SIG-M5 treated with dmso at 0.1 percent for 504 hours (cell line): ENCODE results near the gene MOSPD2.

Experiments used
- DNase-seq: peaks from one replicate; lab custom pipeline; 2025; ENCODE audit not compliant: unreplicated experiment; lab: John Stamatoyannopoulos, UW

MOSPD2 gene

GRCh38 chrX:14913241-14913640 is 40.0 kb downstream of the MOSPD2 start:
- no peak for DNase-seq

DNA sequence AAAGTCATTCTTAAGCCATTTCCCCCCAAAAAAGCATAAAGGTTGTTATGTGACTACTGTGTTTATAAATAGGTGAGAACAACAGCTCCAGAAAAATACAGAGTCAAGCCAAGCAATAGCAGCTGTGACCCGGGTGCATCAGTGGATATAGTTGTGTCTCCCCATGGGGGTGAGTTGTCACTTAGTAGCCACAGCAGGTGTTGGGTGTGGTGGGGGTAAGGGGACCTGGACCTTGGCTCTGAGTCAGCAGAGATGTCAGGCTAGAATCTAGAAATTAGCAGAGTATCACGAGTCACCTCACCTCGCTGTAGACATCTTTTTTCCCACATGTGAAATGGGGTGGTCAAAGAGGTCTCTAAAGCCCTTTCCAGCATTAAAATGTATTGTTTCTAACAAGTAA is 42.4 kb downstream of the MOSPD2 start:
- no peak for DNase-seq

GRCh38 chrX:14916017-14916674 is 42.9 kb downstream of the MOSPD2 start:
- no peak for DNase-seq

- no peak for DNase-seq
Measured at GRCh38 chrX:14919407-14919806, 46.2 kb downstream of the MOSPD2 start.

GRCh38 chrX:14920196-14920595 is 47.0 kb downstream of the MOSPD2 start:
- DNase-seq: no peak

DNA sequence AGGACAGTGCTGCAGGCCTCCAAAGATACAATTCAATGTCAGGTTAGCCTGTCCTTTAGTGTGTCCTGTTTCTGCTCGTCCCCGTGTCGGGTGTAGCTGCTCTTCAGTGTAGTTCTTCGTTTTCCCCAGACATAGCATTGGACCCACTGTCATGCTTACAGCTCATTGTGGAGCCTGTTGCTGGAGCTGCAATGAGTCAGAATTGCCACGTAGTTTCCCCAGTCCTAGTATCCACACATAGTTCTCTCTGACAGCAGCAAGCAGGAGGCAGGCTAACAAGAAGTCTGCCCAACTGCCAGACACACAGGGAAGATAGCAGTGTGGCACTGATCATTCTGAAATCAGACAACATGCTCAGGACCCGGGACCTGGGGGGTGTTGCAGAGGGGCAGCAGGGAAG is 49.2 kb downstream of the MOSPD2 start:
- no peak for DNase-seq

GRCh38 chrX:14923761-14924160 is 50.5 kb downstream of the MOSPD2 start:
- DNase-seq: no peak

- DNase-seq: no peak
Measured at GRCh38 chrX:14926471-14926870, 53.2 kb downstream of the MOSPD2 start.

- no peak for DNase-seq
Measured at GRCh38 chrX:14927401-14927800, 54.2 kb downstream of the MOSPD2 start.

GRCh38 chrX:14930663-14931062 is 57.4 kb downstream of the MOSPD2 start:
- no peak for DNase-seq

DNA sequence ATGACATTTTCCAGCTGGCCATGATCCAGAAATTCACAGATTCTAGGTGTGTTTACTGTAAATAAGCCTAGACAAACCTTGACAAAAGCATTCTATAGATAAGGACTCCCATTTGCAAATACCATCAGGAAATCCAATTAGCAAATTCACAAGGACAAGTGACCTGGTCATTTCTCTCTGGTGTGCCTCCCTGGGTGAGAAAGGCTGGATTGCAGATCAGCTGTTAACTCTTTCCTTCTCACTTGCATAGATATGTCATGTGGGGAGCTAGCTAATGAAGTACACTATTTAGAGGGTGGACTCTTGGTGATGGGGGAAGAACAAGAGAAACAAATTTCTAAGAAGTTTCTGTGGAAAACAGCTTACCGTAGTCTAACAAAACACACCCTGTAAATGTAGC is 58.9 kb downstream of the MOSPD2 start:
- no peak for DNase-seq

DNA sequence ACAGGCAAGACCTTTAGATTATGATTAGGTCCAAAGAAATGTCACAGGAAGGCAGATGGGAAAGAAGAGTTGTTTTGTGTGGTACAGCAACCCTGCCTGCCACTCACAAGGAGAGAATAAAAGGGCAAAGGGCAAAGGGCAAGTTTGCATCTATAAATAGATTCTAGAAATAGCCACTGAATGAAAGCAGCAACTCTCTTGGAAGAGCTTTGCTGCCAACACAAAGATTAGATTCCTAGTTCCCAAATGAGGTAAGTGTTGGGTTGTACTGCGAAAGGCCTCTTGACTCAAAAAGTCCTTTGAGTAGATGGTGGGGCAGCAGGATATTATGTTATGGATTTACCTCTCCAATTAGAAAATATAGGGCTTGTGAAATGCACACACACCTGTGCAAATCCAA is 61.2 kb downstream of the MOSPD2 start:
- no peak for DNase-seq

DNA sequence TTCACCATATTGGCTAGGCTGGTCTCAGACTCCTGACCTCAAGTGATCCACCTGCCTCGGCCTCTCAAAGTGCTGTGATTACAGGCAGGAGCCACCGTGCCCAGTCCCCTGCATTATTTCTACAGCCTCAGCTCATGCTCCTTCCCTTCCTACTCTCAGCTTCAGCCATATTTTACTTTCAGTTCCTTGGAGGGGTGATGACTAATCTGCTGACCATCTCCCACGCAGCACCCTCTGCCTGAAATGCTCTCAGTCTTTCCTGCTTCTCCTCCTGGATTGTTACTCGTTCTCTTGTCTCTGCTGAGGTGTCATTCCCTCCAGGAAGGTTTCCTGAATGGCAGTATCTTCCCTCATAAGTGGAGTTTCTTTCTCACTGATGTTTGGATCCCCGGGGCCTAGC is 63.3 kb downstream of the MOSPD2 start:
- DNase-seq: peak; percentile 41

- DNase-seq: no peak
Measured at GRCh38 chrX:14939644-14940043, 66.4 kb downstream of the MOSPD2 start.

- no peak for DNase-seq
Measured at GRCh38 chrX:14941301-14941700, 68.1 kb downstream of the MOSPD2 start.

DNA sequence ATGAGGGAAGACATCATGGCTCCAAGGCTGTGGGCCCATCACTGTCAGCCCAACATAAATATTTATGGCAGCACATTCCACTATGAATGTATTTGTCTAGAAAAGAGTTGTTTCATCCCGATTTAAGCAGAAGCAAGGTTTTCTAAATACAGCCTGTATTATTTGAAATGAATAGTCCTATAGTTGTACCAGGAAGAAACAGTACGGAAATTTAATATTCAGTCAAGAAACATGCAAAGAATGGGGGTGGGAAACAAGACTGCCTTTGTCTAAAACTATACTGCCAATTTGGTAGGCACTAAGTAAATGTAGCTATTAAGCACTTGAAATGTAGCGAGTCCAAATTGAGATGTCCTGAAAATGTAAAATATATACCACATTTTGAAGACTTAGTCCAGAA is 69.1 kb downstream of the MOSPD2 start:
- DNase-seq: no peak

DNA sequence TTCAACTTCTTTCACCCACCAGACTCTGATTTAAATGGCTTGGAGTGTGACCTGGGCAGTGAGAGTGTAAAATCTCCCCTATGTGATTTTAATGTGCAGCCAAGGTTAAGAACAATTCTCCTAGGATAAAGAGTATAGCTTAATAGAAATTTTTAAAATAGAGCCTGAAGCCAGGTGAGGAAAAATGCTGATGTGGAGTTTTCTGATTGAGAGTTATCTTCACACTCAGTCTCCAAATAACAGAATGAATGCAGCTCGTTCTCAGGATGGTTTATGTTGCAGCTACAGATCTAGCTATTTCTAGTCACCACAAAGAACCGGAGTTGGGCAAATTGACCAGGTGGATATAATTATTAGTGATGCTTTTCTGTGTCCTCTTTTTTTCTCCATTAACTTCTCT is 70.7 kb downstream of the MOSPD2 start:
- DNase-seq: no peak

DNA sequence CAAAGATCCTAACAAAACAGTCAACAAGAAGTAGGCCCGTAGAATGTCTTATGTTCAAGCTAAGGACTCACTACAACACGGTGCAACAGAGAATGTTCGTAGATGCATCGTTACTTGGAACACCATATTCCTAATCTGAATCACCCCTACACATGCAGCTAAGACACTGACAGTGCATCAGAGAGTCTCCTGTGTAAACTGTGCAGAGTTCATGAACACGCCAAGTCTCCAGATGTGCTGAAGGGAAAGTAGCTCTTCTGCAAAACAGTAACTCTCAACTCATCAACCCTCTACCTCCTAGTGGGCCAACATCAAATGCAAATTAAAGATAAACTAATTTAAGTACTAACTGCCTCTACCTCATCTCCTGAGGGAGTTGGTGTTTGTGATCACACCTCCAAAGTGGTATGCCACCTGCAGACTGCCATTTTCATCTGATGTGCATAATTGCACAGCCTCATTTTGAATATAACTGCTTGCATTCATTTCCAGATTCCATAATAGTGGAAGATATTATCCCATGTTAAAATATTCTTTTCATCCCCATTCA is 73.5 kb downstream of the MOSPD2 start:
- no peak for DNase-seq

DNA sequence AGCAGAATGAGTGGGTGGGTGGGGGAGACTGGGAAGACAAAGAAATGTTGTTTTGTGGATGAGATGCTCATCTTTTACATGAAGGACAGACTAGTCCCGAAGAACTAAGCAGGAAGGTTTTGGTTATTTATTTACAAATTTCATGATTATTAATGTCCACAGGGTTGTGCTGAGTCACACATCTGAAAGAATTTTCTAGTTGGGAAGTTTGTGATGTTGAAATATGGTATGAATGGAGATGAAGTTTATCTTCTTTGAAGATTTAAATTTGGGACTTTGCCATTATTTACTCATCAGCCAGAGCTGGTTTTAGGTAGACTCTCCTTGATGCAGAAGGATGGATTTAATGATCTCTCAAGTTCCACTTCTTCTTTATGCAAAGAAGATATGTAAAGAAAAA is 75.5 kb downstream of the MOSPD2 start:
- DNase-seq: no peak

- DNase-seq: no peak
Measured at GRCh38 chrX:14956813-14957582, 83.8 kb downstream of the MOSPD2 start.

DNA sequence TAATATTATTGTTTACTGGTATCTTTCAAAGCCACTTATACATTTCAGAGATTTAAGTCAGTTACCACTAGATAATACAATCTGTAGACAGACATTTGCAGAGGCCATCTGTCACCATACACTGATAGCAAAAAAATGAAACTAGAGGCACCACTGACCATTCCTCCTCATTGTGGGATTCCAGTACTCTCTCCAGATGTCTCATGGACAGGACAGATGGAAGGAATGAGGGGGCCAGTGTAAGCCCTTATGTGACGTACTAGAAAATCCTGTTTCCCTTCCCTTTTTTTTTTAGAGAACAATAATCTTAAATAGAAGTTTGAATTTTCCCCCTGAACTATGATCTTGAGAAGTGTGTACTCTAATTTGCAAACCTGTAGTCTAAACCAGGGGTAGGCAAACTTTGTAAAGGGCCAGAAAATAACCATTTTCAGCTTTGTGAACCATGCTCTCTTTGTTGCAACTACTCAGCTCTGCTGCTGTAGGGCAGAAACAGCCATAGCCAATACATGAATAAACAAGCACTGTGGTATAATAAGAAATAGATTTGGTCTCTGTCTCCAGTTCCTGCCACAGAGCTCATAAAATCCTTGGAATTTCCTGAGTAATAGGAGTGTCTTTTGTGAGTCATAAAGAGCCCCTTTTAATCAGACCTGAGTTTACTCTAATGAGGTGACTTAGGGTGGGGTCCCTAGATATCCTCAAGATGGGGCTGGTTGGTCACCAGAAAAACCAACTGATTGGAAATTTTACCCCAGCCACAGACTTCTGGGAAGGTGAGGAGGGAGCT is 90.4 kb downstream of the MOSPD2 start:
- DNase-seq: no peak

DNA sequence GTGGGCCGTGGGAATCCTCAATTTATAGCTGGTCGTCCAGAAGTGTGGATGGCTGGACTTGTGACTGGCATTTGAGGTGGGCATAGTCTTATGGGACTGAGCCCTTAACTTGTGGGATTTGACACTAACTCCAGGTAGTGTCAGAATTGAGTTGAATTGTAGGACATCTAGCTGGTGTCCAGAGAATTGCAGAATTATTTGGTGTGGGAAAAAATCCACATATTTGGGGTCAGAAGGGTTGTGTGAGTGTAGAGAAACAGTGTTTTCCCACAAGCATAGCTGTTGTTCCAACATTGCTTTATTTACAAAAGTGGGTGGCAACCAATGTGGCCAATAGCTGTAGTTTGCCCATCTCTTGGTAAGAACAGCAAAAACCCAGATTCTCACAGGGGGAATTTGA is 91.3 kb downstream of the MOSPD2 start:
- DNase-seq: no peak
